ENCODE results near the gene LBP.
"Not testable (repeated sequence)": the region's sequence is repeated elsewhere in the genome, so short reads cannot be mapped to it uniquely, and the experiment has no call there.

Gene LBP

GRCh38 chr20:38406476-38406875, 60.2 kb downstream of the LBP start:
- H3K4me3 ChIP-seq (ENCODE audit: low read depth, low read length): no peak overlapping the region
- no peak for DNase-seq (ENCODE audit: low read depth)
- no peak for TF ChIP-seq MYC (IDR thresholded peaks at IDR 0.05; ENCODE audit: low read depth, low read length)
- TF ChIP-seq POLR2A (IDR thresholded peaks at IDR 0.05; ENCODE audit: extremely low read depth, insufficient read length): no peak
- TF ChIP-seq CTCF (IDR thresholded peaks at IDR 0.05; ENCODE audit: low read depth, low read length): no peak
- no peak for TF ChIP-seq MAX (IDR thresholded peaks at IDR 0.05; ENCODE audit: low read depth, low read length)

- TF ChIP-seq CTCF (IDR thresholded peaks at IDR 0.05; ENCODE audit: low read depth, low read length) (no peak), MYC (IDR thresholded peaks at IDR 0.05; ENCODE audit: low read depth, low read length) (no peak), POLR2A (IDR thresholded peaks at IDR 0.05; ENCODE audit: extremely low read depth, insufficient read length) (no peak), MAX (IDR thresholded peaks at IDR 0.05; ENCODE audit: low read depth, low read length) (no peak)
- DNase-seq (ENCODE audit: low read depth): no peak
- H3K4me3 ChIP-seq (ENCODE audit: low read depth, low read length): no peak overlapping the region
These were observed 61.0 kb downstream of the LBP start for GRCh38 chr20:38407321-38407720.

DNA sequence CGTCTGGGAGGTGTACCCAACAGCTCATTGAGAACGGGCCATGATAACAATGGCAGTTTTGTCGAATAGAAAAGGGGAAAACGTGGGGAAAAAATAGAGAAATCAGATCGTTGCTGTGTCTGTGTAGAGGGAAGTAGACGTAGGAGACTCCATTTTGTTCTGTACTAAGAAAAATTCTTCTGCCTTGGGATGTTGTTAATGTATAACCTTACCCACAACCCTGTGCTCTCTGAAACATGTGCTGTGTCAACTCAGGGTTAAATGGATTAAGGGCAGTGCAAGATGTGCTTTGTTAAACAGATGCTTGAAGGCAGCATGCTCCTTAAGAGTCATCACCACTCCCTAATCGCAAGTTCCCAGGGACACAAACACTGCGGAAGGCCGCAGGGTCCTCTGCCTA, 61.5 kb downstream of the LBP start:
- not testable (repeated sequence) for DNase-seq (ENCODE audit: low read depth); H3K4me3 ChIP-seq (ENCODE audit: low read depth, low read length)

- DNase-seq (ENCODE audit: low read depth): no peak
- no peak overlapping the region for H3K4me3 ChIP-seq (ENCODE audit: low read depth, low read length)
- TF ChIP-seq CTCF (IDR thresholded peaks at IDR 0.05; ENCODE audit: low read depth, low read length): no peak
- no peak for TF ChIP-seq MAX (IDR thresholded peaks at IDR 0.05; ENCODE audit: low read depth, low read length)
- TF ChIP-seq POLR2A (IDR thresholded peaks at IDR 0.05; ENCODE audit: extremely low read depth, insufficient read length): no peak
- TF ChIP-seq MYC (IDR thresholded peaks at IDR 0.05; ENCODE audit: low read depth, low read length): no peak
These were observed 66.7 kb downstream of the LBP start for GRCh38 chr20:38412877-38413577.

DNA sequence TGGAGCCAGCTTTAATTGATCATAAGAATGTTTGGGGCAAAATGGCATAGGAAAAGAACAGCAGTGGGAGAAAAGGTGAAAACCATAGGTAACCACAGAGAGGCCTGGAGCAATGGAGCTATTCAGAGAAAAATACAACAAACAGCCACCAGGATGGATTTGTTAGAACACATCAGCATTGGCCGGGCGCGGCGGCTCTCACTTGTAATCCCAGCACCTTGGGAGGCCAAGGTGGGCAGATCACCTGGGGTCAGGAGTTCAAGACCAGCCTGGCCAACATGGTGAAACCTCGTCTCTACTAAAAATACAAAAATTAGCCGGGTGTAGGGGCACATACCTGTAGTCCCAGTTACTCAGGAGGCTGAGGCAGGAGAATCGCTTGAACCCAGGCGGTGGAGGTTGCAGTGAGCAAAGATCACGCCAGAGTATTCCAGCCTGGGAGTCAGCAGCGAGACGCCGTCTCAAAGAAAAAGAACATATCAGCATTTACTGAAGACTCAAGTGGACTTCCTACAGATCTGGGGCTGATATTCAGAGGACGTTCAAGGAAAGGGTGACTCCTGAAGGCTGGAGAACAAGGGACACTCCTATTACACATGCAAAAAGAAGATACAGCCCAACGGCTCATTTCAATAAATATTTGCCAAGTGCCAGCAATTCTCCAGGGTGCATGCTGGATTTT, 68.6 kb downstream of the LBP start:
- TF ChIP-seq MAX (IDR thresholded peaks at IDR 0.05; ENCODE audit: low read depth, low read length) (no peak), MYC (IDR thresholded peaks at IDR 0.05; ENCODE audit: low read depth, low read length) (no peak), POLR2A (IDR thresholded peaks at IDR 0.05; ENCODE audit: extremely low read depth, insufficient read length) (no peak), CTCF (IDR thresholded peaks at IDR 0.05; ENCODE audit: low read depth, low read length) (no peak)
- no peak for DNase-seq (ENCODE audit: low read depth)
- H3K4me3 ChIP-seq (ENCODE audit: low read depth, low read length): no peak overlapping the region

GRCh38 chr20:38418509-38419204, 72.4 kb downstream of the LBP start:
- DNase-seq (ENCODE audit: low read depth): no peak
- no peak overlapping the region for H3K4me3 ChIP-seq (ENCODE audit: low read depth, low read length)
- TF ChIP-seq CTCF (IDR thresholded peaks at IDR 0.05; ENCODE audit: low read depth, low read length): no peak
- no peak for TF ChIP-seq MYC (IDR thresholded peaks at IDR 0.05; ENCODE audit: low read depth, low read length)
- no peak for TF ChIP-seq MAX (IDR thresholded peaks at IDR 0.05; ENCODE audit: low read depth, low read length)
- TF ChIP-seq POLR2A (IDR thresholded peaks at IDR 0.05; ENCODE audit: extremely low read depth, insufficient read length): no peak
